CD4-positive, alpha-beta T cell treated with Interleukin-2 at 100 ng/mL for 4 hours (primary cell): Measurements from ENCODE around the gene OGFR.

ENCODE experiments used
- DNase-seq: peaks from one replicate; pipeline ENCODE4 v3.0.0-alpha.2; 2020; ENCODE audit warnings: low spot score

Gene OGFR

GRCh38 chr20:62782149-62782892, 22.3 kb upstream of the OGFR start:
- no peak for DNase-seq

GRCh38 chr20:62782893-62783278, 21.7 kb upstream of the OGFR start:
- DNase-seq, result no peak

- DNase-seq, result no peak
Observed at GRCh38 chr20:62784497-62784896, 20.1 kb upstream of the OGFR start.

GRCh38 chr20:62785393-62785792, 19.2 kb upstream of the OGFR start:
- no peak for DNase-seq

GRCh38 chr20:62786157-62786556, 18.5 kb upstream of the OGFR start:
- DNase-seq, result no peak

GRCh38 chr20:62787321-62787720, 17.3 kb upstream of the OGFR start:
- no peak for DNase-seq

- DNase-seq, result no peak
Observed at GRCh38 chr20:62787866-62788265, 16.8 kb upstream of the OGFR start.

- DNase-seq, result no peak
Observed at GRCh38 chr20:62788607-62789006, 16.0 kb upstream of the OGFR start.

- no peak for DNase-seq
Observed at GRCh38 chr20:62790075-62790474, 14.6 kb upstream of the OGFR start.

GRCh38 chr20:62791301-62792181, 13.1 kb upstream of the OGFR start:
- peak; percentile 80 for DNase-seq

- no peak for DNase-seq
Observed at GRCh38 chr20:62792182-62792939, 12.3 kb upstream of the OGFR start.

- no peak for DNase-seq
Observed at GRCh38 chr20:62792940-62793756, 11.5 kb upstream of the OGFR start.

- no peak for DNase-seq
Observed at GRCh38 chr20:62793757-62794006, 11.0 kb upstream of the OGFR start.

- peak; percentile 94 for DNase-seq
Observed at GRCh38 chr20:62794007-62794724, 10.5 kb upstream of the OGFR start.

GRCh38 chr20:62795023-62795761, 9.4 kb upstream of the OGFR start:
- DNase-seq, result peak; percentile 48

GRCh38 chr20:62796699-62797491, 7.7 kb upstream of the OGFR start:
- no peak for DNase-seq

- DNase-seq, result no peak
Observed at GRCh38 chr20:62797671-62798532, 6.7 kb upstream of the OGFR start.

- no peak for DNase-seq
Observed at GRCh38 chr20:62799036-62799435, 5.6 kb upstream of the OGFR start.

- DNase-seq, result no peak
Observed at GRCh38 chr20:62799459-62799858, 5.2 kb upstream of the OGFR start.
